ENCODE measurements around the gene OR5H2.
"Not testable (repeated sequence)": the region's sequence is repeated elsewhere in the genome, so short reads cannot be mapped to it uniquely, and the experiment has no call there.

The OR5H2 gene

DNA sequence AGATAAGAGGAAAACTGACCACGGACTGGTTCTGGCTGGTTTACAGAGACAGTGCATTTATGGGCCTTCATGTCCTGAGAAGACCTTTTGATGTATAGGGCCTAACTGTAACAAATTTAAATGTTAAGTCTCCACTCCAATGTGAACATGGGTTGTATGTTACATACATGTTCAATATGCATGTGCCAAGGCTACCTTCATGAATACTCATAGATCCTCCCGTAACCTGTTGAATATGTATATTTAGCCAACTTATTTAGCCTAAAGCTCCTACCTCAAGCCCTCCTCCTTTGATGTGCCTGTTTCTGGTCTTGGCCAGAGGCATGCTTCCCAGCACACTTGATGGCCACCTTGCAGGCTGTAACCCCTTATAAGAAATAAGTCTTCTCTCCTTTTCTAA lies at the start of gene OR5H2:
Gene OR5H2 (plus strand): TSS at position 301 of the 400 bp plus-strand sequence. CDS start 398 bp downstream, outside the sequence.
- TF ChIP-seq, protein P1, sequence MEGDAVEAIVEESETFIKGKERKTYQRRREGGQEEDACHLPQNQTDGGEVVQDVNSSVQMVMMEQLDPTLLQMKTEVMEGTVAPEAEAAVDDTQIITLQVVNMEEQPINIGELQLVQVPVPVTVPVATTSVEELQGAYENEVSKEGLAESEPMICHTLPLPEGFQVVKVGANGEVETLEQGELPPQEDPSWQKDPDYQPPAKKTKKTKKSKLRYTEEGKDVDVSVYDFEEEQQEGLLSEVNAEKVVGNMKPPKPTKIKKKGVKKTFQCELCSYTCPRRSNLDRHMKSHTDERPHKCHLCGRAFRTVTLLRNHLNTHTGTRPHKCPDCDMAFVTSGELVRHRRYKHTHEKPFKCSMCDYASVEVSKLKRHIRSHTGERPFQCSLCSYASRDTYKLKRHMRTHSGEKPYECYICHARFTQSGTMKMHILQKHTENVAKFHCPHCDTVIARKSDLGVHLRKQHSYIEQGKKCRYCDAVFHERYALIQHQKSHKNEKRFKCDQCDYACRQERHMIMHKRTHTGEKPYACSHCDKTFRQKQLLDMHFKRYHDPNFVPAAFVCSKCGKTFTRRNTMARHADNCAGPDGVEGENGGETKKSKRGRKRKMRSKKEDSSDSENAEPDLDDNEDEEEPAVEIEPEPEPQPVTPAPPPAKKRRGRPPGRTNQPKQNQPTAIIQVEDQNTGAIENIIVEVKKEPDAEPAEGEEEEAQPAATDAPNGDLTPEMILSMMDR (IDR thresholded peaks at IDR 0.05; ENCODE audit: low read depth, low read length), result no peak
- no peak for DNase-seq (ENCODE audit: extremely low read depth, low read depth)

DNA sequence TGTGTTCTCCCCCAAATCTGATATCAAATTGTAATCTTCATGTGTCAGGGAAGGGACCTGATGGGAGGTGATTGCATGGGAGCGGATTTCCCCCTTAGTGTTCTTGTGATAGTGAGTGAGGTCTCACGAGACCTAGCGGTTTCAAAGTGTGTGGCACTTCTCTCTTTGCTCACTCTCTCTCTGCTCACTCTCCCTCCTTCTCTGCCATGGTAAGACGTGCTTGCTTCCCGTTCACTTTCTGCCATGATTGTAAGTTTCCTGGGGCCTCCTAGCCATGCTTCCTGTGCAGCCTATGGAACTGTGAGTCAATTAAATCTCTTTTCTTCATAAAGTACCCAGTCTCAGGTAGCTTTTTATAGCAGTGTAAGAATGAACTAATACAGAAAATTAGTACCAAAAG lies 48.8 kb upstream of the OR5H2 start:
- no peak for DNase-seq (ENCODE audit: extremely low read depth, low read depth)
- TF ChIP-seq, protein P1 (IDR thresholded peaks at IDR 0.05; ENCODE audit: low read depth, low read length), result no peak

DNA sequence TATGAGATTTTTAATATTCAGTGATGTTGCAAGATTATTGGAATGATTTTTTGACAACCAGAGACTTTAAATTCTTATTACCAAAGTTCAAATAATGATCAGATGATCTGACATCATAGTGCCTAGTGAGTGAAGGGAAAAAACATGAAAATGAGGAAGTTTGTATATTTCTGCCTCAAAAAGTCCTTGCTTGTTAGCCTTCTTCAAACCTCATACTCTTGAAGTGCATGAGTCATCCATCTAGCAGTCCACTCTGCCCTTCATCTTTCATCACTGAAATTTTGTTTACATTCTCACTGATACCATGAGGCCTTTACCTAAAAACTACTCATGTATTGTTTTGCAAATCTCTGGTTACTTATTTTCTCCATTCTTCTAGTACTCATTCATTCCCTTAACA lies 42.2 kb upstream of the OR5H2 start:
- no peak for DNase-seq (ENCODE audit: extremely low read depth, low read depth)
- TF ChIP-seq, protein P1 (IDR thresholded peaks at IDR 0.05; ENCODE audit: low read depth, low read length), result no peak

DNA sequence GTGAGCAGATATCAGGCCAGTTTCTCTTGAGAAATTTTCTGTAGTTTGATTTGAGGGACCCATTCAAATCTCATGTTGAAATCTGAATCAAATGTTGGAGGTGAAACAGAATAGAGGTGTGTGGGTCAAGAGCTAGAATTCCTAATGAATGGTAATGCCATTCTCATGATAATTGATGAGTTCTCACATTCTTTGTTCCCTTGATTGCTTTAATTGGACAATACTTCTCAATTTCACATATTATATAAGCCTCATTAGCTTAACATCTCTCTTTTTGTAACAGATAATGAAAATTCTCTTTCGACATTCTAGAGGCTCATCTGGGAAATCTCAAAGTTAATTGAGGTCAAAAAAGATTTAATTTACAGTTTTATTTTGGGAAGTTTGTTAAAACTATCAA lies 40.1 kb upstream of the OR5H2 start:
- no peak for DNase-seq (ENCODE audit: extremely low read depth, low read depth)
- TF ChIP-seq, protein P1 (IDR thresholded peaks at IDR 0.05; ENCODE audit: low read depth, low read length), result no peak

DNA sequence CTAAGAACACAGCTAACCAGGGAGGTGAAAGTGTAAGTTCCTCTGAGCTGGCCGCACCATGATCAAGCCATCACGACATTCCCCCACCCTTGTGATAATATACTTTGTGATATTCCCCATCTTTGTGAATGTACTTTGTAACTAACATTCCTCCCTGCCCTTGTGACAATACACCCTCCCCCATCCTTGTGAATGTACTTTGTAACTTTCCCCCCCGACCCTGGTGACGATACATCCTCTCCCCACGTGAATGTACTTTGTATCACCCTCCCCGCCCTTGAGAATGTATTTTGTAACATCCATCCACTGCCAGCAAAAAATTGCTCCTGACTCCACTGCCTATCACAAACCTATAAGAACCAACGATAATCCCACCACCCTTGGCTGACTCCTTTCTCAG lies 38.5 kb upstream of the OR5H2 start:
- DNase-seq (ENCODE audit: extremely low read depth, low read depth), result no peak
- TF ChIP-seq, protein P1 (IDR thresholded peaks at IDR 0.05; ENCODE audit: low read depth, low read length), result no peak

DNA sequence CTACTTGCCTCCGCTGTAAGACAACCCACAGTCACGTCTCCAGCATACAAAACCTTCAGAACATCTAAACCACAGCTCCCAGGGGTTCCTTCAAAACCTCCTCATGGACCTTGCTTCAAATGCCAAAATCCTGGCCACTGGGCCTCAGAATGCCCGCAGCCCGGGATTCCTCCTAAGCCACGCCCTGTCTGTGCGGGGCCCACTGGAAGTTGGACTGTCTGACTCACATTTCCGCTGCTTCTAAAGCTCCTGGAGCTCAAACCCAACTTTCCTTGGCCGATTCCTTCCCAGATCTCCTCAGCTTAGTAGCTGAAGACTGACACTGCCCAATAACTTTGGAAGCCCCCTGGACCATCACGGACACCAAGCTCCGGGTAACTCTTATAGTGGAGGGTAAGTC lies 36.2 kb upstream of the OR5H2 start:
- TF ChIP-seq, protein P1 (IDR thresholded peaks at IDR 0.05; ENCODE audit: low read depth, low read length), result no peak
- DNase-seq (ENCODE audit: extremely low read depth, low read depth), result no peak

DNA sequence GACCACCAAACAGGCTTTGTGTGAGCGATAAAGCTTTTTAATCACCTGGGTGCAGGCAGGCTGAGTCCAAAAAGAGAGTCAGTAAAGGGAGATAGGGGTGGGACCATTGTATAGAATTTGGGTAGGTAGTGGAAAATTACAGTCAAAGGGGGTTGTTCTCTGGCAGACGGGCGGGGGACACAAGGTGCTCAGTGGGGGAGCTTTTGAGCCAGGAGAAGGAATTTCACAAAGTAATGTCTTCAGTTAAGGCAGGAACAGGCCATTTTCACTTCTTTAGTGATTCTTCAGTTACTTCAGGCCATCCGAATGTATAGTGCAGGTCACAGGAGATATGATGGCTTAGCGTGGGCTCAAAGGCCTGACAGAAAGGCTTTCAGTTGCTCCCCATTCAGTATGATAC lies 26.3 kb upstream of the OR5H2 start:
- DNase-seq (ENCODE audit: extremely low read depth, low read depth), result not testable (repeated sequence)

DNA sequence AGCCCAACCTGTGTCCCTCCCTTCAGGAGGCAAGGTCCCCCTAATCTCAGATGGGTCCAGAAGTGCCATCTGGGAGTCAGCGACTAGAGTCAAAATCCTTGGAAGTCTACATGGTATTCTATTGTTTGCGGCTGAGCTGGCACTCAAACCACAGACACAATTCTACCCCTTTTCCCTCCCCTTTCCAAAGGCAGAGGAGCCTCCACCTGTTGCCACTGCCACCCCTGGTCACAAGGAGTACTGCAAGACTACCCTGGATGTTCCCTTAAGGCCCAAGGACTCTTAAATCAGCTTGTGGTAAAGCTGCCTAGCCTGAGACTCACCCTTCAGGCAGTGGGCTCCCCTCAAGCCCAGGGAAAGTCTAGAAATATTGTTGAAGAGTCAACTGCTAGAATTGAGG lies 22.6 kb upstream of the OR5H2 start:
- DNase-seq (ENCODE audit: extremely low read depth, low read depth), result no peak
- TF ChIP-seq, protein P1 (IDR thresholded peaks at IDR 0.05; ENCODE audit: low read depth, low read length), result no peak

Measured in AG09319 (cell line).